ENCODE data around the gene PIGB. TPM values are rescaled to one million over a fixed set of nuclear protein-coding genes. Genes with fewer than 3 reads are reported as not detected.
"Not testable (repeated sequence)": the region's sequence is repeated elsewhere in the genome, so short reads cannot be mapped to it uniquely, and the experiment has no call there.

Gene PIGB
- total RNA-seq, 4 donors from 2014 or later: 12.9 to 29.4 (median 24.1) TPM

GRCh38 chr15:55289746-55290527, 29.1 kb upstream of the PIGB start, which contains the start of gene RAB27A:
Gene RAB27A (minus strand): TSS chr15:55289813. CDS start chr15:55234934, 54,879 bp downstream.
- no peaks in the 10 kb centered on the region for H3K9me3 ChIP-seq
- no peaks in the 10 kb centered on the region for H3K27me3 ChIP-seq
- TF ChIP-seq POLR2A (IDR thresholded peaks at IDR 0.05) (peak in 1 of 2 donors; percentile 66), CTCF (IDR thresholded peaks at IDR 0.05) (no peak)
- H3K4me3 ChIP-seq (replicated peaks in 1 of 3): peak within 1 kb of the TSS; percentile 23 to 85 (median 63)
- intact Hi-C loops (cut with DNase I): loop anchor here (2.0 kb wide), 1 partner anchor 71 kb away; no protein-coding TSS in a partner anchor
- peak; percentile 84 to 87 for DNase-seq
- no peaks in the 10 kb centered on the region for H3K36me3 ChIP-seq
- H3K27ac ChIP-seq: peak within 1 kb of the TSS; percentile 54 to 93 (median 88)
- WGBS, 2 donors: 0 to 1% methylated on average over 40 to 41 of the region's 69 CpGs
- peaks cover 7 to 13% of the 10 kb centered on the region in 2 donors for H3K4me1 ChIP-seq

GRCh38 chr15:55290528-55291057, 28.4 kb upstream of the PIGB start:
- 22 to 23% methylated on average over 17 of the region's 17 CpGs for WGBS, 2 donors
- H3K4me3 ChIP-seq (replicated peaks in 1 of 3): peak overlapping the region in 1 of 3 donors; percentile 63
- no peaks in the 10 kb centered on the region for H3K9me3 ChIP-seq
- TF ChIP-seq POLR2A (IDR thresholded peaks at IDR 0.05): no peak
- peak; percentile 67 to 94 (median 86) for TF ChIP-seq CTCF (IDR thresholded peaks at IDR 0.05)
- DNase-seq: peak; percentile 87 to 89
- intact Hi-C loops (cut with DNase I): loop anchor here (2.0 kb wide), 1 partner anchor 72 kb away; no protein-coding TSS in a partner anchor
- H3K27ac ChIP-seq: peak overlapping the region; percentile 54 to 93 (median 88)
- no peaks in the 10 kb centered on the region for H3K36me3 ChIP-seq
- no peaks in the 10 kb centered on the region for H3K27me3 ChIP-seq
- H3K4me1 ChIP-seq: peaks cover 7 to 13% of the 10 kb centered on the region in 2 donors

- intact Hi-C loops (cut with DNase I): no loop called here
- Histone ChIP-seq H3K4me1 (no peaks in the 10 kb centered on the region), H3K27me3 (no peaks in the 10 kb centered on the region), H3K9me3 (no peaks in the 10 kb centered on the region), H3K27ac (no peak overlapping the region), H3K4me3 (replicated peaks in 1 of 3) (no peak overlapping the region), H3K36me3 (no peaks in the 10 kb centered on the region)
- no peak for DNase-seq
- TF ChIP-seq CTCF (IDR thresholded peaks at IDR 0.05): no peak
- no peak for TF ChIP-seq POLR2A (IDR thresholded peaks at IDR 0.05)
These were observed 21.7 kb upstream of the PIGB start for GRCh38 chr15:55297315-55297714.

- H3K4me1 ChIP-seq; H3K36me3 ChIP-seq; H3K9me3 ChIP-seq; intact Hi-C loops (cut with DNase I); H3K4me3 ChIP-seq (replicated peaks in 1 of 3); H3K27me3 ChIP-seq; DNase-seq; H3K27ac ChIP-seq: not testable (repeated sequence)
- no CpG with 5 or more reads among the region's 32 CpGs for WGBS, 2 donors
These were observed 16.2 kb upstream of the PIGB start for GRCh38 chr15:55302801-55303200.

GRCh38 chr15:55319537-55320237, 665 bp downstream of the PIGB start:
- Histone ChIP-seq H3K9me3 (no peaks in the 10 kb centered on the region), H3K27ac (peak overlapping the region; percentile 89 to 97 (median 96)), H3K4me1 (peaks cover 23 to 26% of the 10 kb centered on the region in 2 donors), H3K27me3 (no peaks in the 10 kb centered on the region), H3K36me3 (no peaks in the 10 kb centered on the region), H3K4me3 (replicated peaks in 1 of 3) (peak overlapping the region; percentile 45 to 99 (median 58))
- intact Hi-C loops (cut with DNase I): no loop called here
- DNase-seq: peak; percentile 45 to 60
- WGBS, 2 donors: 58 to 69% methylated on average over 4 of the region's 4 CpGs
- TF ChIP-seq POLR2A (IDR thresholded peaks at IDR 0.05) (peak in 1 of 2 donors; percentile 11), CTCF (IDR thresholded peaks at IDR 0.05) (peak in 1 of 6 experiments; percentile 2)
